CD4-positive, alpha-beta T cell (primary cell): Measurements from ENCODE around the gene SGSM1. TPM values are rescaled to one million over a fixed set of nuclear protein-coding genes. Genes with fewer than 3 reads are reported as not detected.

Source experiments
- ATAC-seq: fragments of 200-7000 bp; cut with Tn5 transposase; one replicate; pipeline ENCODE4 v1.10.0; 2022; ENCODE audit warnings: mild to moderate bottlenecking; ENCODE audit not compliant: poor library complexity
- CTCF ChIA-PET: fragments of 350-600 bp; sonication (Branson Sonifier 250); formaldehyde crosslinking; loops from one replicate; lab custom pipeline; 2021; ENCODE audit warnings: antibody characterized with exemption, inconsistent platforms; lab: Charles Lee
- POLR2A ChIA-PET: fragments of 350-600 bp; sonication (Branson Sonifier 250); formaldehyde crosslinking; loops from one replicate; lab custom pipeline; 2021; ENCODE audit warnings: antibody characterized with exemption, inconsistent platforms; lab: Charles Lee
- DNase-seq, 14 experiments: peaks; one replicate each; pipeline ENCODE4 v3.0.0-alpha.2; 2013 to 2020; ENCODE audit warnings: mixed read lengths in 2 of 14
- H3K27ac ChIP-seq, 2 donors: one replicate each; pipeline versions ENCODE4 v1.5.1 to v1.7.0; 2013; ENCODE audit warnings: low read length in 2 of 2, low read depth in 1 of 2, mild to moderate bottlenecking in 1 of 2
- H3K27me3 ChIP-seq, 2 experiments: 1 replicate in 1 of 2; 2 replicates in 1 of 2; pipeline versions ENCODE4 v1.6.1 to v1.7.0; 2013; ENCODE audit warnings: low read length in 2 of 2, control low read depth in 1 of 2, mild to moderate bottlenecking in 1 of 2, moderate library complexity in 1 of 2; ENCODE audit not compliant: insufficient read depth in 2 of 2, control insufficient read depth in 1 of 2
- H3K36me3 ChIP-seq: one replicate; pipeline ENCODE4 v1.6.1; 2013; ENCODE audit warnings: low read length, control low read depth; ENCODE audit not compliant: insufficient read depth
- H3K4me1 ChIP-seq: one replicate; pipeline ENCODE4 v1.6.1; 2013; ENCODE audit warnings: low read length, control low read depth; ENCODE audit not compliant: insufficient read depth
- H3K4me3 ChIP-seq: one replicate; pipeline ENCODE4 v1.5.1; 2013; ENCODE audit warnings: mild to moderate bottlenecking, low read length, moderate library complexity
- H3K9me3 ChIP-seq, 2 experiments: 1 replicate in 1 of 2; 2 replicates in 1 of 2; pipeline versions ENCODE4 v1.6.1 to v1.7.0; 2013; ENCODE audit warnings: low read length in 2 of 2, mild to moderate bottlenecking in 2 of 2, control low read depth in 1 of 2, moderate library complexity in 1 of 2; ENCODE audit not compliant: control insufficient read depth in 1 of 2, insufficient read depth in 1 of 2
- H3K27ac Mint-ChIP-seq: one replicate; pipeline ENCODE4 v1.8.0; 2020; ENCODE audit warnings: mixed read lengths
- H3K27me3 Mint-ChIP-seq: one replicate; pipeline ENCODE4 v1.8.0; 2021; ENCODE audit warnings: mixed read lengths
- H3K36me3 Mint-ChIP-seq: one replicate; pipeline ENCODE4 v1.8.0; 2021; ENCODE audit warnings: low read depth, mixed read lengths
- H3K4me1 Mint-ChIP-seq: one replicate; pipeline ENCODE4 v1.8.0; 2021; ENCODE audit warnings: low read depth, mixed read lengths
- H3K4me3 Mint-ChIP-seq: one replicate; pipeline ENCODE4 v1.8.0; 2020; ENCODE audit warnings: mild to moderate bottlenecking, mixed read lengths
- H3K9me3 Mint-ChIP-seq: one replicate; pipeline ENCODE4 v1.8.0; 2020; ENCODE audit warnings: mixed read lengths
- CTCF ChIP-seq: fragments of 200-600 bp; IDR thresholded peaks from one replicate; pipeline ENCODE4 v1.8.0; 2022; ENCODE audit warnings: antibody characterized with exemption, mild to moderate bottlenecking
- intact Hi-C, 2 experiments: fragments of 100-400 bp; cut with DNase I in 1 of 2; cut with micrococcal nuclease in 1 of 2; formaldehyde crosslinking; loops; one replicate each; pipeline versions ENCODE4 v1.15.1 to v1.9.0; 2023 to 2025; cut with DNase I, micrococcal nuclease
- total RNA-seq, 174 experiments: library from RNA in 2 of 174; stranded (reverse) in 2 of 174; gene quantifications; one replicate each; pipeline ENCODE4 v1.2.3 and lab custom pipeline; 2021 to 2026

The SGSM1 gene
- total RNA-seq, 2 experiments from 2014 or later: 1.3 to 1.9 TPM

GRCh38 chr22:24789516-24789915 is 16.5 kb upstream of the SGSM1 start:
- no peaks in the 10 kb centered on the region for H3K36me3 Mint-ChIP-seq
- DNase-seq: no peak

GRCh38 chr22:24791362-24791761 is 14.6 kb upstream of the SGSM1 start:
- Mint-ChIP-seq H3K4me1 (no peaks in the 10 kb centered on the region), H3K27me3 (peaks cover 9% of the 10 kb centered on the region), H3K27ac (no peak overlapping the region), H3K36me3 (no peaks in the 10 kb centered on the region), H3K9me3 (no peaks in the 10 kb centered on the region), H3K4me3 (no peak overlapping the region)
- ChIA-PET CTCF (interaction anchor here (2.4 kb wide), 1 partner anchor 12 kb away, joined by 7 read pairs; no protein-coding TSS in a partner anchor), POLR2A (no interaction called here)
- Histone ChIP-seq H3K4me1 (no peaks in the 10 kb centered on the region), H3K4me3 (no peak overlapping the region), H3K27me3 (no peaks in the 10 kb centered on the region), H3K9me3 (no peaks in the 10 kb centered on the region), H3K27ac (no peak overlapping the region), H3K36me3 (no peaks in the 10 kb centered on the region)
- intact Hi-C loops: no loop called here
- no peak for DNase-seq
- TF ChIP-seq CTCF: no peak
- ATAC-seq: no peak

More at GRCh38 chr22:24789516-24789915, 16.5 kb upstream of the SGSM1 start:
- ATAC-seq: no peak
- Histone ChIP-seq H3K4me1 (no peaks in the 10 kb centered on the region), H3K27ac (no peak overlapping the region), H3K27me3 (no peaks in the 10 kb centered on the region), H3K9me3 (no peaks in the 10 kb centered on the region), H3K36me3 (no peaks in the 10 kb centered on the region), H3K4me3 (no peak overlapping the region)
- peaks cover 16% of the 10 kb centered on the region for H3K27me3 Mint-ChIP-seq
- intact Hi-C loops: no loop called here
- no peak for TF ChIP-seq CTCF
- no peaks in the 10 kb centered on the region for H3K9me3 Mint-ChIP-seq
- ChIA-PET POLR2A (no interaction called here), CTCF (no interaction called here)
- H3K27ac Mint-ChIP-seq: no peak overlapping the region
- H3K4me3 Mint-ChIP-seq: no peak overlapping the region
- H3K4me1 Mint-ChIP-seq: no peaks in the 10 kb centered on the region

- ChIA-PET CTCF (no interaction called here), POLR2A (no interaction called here)
- TF ChIP-seq CTCF: no peak
- intact Hi-C loops: no loop called here
- no peaks in the 10 kb centered on the region for H3K4me1 ChIP-seq
- Mint-ChIP-seq H3K36me3 (no peaks in the 10 kb centered on the region), H3K4me3 (no peak overlapping the region), H3K27me3 (no peaks in the 10 kb centered on the region), H3K4me1 (no peaks in the 10 kb centered on the region), H3K9me3 (no peaks in the 10 kb centered on the region), H3K27ac (no peak overlapping the region)
- no peak overlapping the region for H3K27ac ChIP-seq
- H3K27me3 ChIP-seq: no peaks in the 10 kb centered on the region
- no peaks in the 10 kb centered on the region for H3K36me3 ChIP-seq
- no peaks in the 10 kb centered on the region for H3K9me3 ChIP-seq
- no peak overlapping the region for H3K4me3 ChIP-seq
- ATAC-seq (no peak), DNase-seq (no peak)
Measured at GRCh38 chr22:24796056-24796455, 10.0 kb upstream of the SGSM1 start.
